Left lobe of liver (tissue), 2 donors: ENCODE results near the gene LDHD. TPM values are rescaled to one million over a fixed set of nuclear protein-coding genes. Genes with fewer than 3 reads are reported as not detected.
A peak's percentile ranks its signal among the peaks of the same experiment; 100 is the strongest.
"Not testable (repeated sequence)": the region's sequence is repeated elsewhere in the genome, so short reads cannot be mapped to it uniquely, and the experiment has no call there.

Experiments
- ATAC-seq: fragments of 200-7000 bp; cut with Tn5 transposase; one replicate; pipeline ENCODE4 v1.9.1; 2020; ENCODE audit warnings: mild to moderate bottlenecking, moderate library complexity
- DNase-seq: peaks from one replicate; pipeline ENCODE4 v3.0.0-alpha.2; 2020; ENCODE audit warnings: low spot score
- total RNA-seq: library from RNA; stranded (reverse); gene quantifications from one replicate; pipeline ENCODE4 v1.2.1, GENCODE V29; 2021
- donor health status: DM: no; HTN: no; CAD: no; lungs with moderate emphysema.
- donor health status: DM: no; HTN: yes; CAD: no.

The LDHD gene
- 113 TPM for total RNA-seq

DNA sequence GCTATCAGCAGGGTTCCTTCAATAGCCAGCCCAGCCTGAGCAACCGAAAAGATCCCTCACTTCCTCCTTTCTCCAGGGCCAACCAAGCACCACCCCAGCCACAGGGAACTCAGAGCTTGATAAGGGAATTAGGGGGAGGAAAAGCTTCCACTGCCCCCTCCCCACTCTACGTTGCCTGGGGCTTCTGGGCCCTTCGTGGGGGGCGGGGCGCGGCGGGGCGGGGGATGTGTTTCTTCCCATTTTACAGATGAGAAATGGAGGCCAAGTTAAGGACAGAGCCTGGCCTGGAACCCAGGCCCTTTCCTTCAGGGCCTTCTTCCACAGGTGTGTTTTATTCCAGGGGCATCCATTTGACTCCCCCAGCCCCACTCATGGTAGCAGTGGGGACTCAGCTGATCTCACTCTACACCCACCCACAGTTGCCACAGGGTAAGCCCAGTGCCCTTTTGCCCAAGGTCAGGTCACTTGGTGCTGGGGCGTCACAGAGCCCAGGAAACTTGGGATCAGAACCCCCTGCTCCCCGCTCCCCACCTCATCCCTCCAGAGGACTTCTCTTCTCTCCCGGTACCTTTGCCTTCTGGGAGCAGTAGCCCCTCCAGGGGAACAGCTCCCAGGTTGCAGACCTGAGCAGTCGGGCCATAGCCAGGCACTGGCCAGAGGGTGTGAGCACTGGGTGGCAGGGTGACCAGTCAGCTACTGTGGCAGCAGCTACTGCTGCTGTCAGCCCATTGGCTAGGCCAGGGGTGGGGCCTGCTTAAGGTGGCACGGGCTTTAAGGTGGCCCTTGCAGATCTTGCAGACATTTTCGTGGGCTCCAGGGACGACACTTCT, at the start of gene LDHD:
Gene LDHD (minus strand): TSS at position 700 of the 830 bp plus-strand sequence. CDS start 60 bp downstream, at position 640.
- DNase-seq = peak; percentile 95
- peak; percentile 90 for ATAC-seq

DNA sequence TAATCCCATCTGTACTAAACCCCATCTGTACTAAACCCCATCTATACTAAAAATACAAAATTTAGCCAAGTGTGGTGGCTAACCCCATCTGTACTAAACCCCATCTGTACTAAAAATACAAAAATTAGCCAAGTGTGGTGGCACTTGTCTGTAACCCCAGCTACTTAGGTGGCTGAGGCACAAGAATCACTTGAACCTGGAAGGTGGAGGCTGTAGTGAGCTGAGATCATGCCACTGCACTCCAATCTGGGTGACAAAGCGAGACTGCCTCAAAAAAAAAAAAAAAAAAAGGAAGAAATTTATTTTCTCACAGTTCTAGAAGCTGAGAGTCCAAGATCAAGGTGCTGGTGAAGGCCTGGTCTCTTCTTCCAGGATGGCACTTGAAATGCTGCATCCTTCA, 43.8 kb upstream of the LDHD start:
- ATAC-seq = no peak
- no peak for DNase-seq

DNA sequence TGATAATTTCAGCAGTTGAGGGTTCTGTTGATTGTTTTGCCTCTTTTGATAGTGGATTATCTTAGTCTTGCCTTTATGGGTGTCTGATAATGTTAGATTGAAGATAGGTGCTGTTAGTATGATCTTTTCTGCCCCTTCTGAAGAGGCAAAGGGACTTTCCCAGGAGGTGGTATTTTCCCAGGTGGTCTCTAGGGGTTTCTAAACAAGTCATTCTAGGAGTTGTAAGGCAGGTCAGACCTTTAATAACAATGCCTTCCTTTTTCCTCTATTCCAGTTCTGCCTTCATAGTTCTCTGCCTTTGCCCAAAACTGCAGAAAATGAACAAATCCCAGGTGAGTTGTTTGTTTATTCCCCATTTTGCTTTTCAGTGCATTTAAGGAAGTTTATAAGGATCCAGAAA, 36.1 kb upstream of the LDHD start:
- ATAC-seq (no peak), DNase-seq (no peak)

DNA sequence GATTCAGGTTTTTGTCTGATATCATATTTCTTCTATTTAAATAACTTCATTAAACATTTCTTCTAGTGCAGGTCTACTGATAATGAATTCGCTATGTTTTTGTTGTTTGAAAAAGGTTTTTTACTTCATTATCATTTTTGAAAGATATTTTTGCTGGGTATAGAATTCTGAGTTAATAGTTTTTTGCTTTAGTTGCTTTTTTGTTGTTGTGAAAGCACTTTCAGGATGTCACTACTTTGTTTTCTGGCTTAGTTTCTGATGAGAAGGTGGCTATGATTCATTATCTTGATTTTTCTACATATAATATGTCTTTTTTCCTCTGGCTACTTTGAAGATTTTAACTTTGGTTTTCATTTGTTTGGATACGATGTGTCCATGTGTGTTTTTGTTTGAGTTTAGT, 35.2 kb upstream of the LDHD start:
- DNase-seq (no peak), ATAC-seq (no peak)

DNA sequence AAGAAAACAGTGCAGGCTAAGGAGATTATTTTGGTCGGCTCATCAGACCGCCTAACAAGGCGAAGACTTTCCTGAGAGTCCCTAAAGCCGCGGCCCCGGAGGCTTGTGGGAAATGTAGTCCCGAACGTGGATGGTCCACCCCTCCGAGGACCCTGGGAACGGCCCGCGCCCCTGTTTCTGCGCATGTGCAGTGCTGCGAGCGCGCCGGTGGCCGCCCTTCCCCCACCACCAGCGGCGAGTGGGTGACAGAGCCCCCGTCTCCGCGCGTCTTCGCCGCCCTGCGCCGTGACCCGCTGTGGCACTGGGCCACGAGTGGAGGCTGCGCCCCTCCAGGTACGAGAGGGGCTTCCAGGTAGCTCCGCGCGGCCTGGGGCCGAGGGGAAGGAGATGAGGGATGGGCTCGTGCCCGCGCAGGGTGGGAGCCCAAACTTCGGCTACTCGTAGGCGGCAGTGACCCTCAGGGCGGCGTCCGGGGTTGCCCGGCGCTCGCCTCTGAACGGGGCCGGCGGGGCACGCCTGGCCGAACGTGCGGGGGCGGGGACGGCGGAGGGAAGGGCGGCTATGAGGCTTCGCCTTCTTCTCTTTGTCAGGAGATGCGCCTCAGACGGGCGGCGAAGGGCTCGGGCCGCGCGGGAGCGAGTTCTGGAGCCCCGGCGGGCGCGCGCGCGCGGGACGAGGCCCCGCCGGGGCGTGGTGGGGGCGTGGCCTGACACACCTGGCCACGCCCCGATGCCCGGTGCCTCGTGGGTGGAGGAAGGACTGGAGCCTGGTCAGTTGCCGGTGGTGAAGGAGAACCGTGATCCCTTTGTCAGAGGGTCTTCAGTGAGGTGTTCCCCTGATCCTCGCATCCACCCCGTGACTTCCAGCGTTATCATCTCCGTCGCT, 32.0 kb upstream of the LDHD start, which contains the start of gene ZFP1:
Gene ZFP1 (plus strand): TSS at position 214 of the 885 bp plus-strand sequence. CDS start 4,428 bp downstream, outside the sequence.
- DNase-seq = peak; percentile 92
- peak; percentile 92 for ATAC-seq

DNA sequence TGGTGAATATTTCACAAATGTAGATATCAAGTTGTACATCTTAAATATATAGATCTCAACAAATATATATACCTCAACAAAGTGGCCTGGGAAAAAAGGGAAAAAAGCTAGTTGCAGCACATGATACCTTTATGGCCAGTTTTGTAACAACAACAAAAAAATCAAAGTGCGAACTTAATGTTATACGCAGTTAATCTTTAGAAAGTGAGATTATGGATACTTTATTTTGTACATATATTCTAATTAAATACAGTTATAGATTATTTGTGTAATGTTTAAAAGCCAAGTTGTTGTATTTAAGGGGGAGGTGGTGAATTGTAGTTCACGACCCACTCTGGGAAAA, 31.4 kb upstream of the LDHD start:
- no peak for ATAC-seq

DNA sequence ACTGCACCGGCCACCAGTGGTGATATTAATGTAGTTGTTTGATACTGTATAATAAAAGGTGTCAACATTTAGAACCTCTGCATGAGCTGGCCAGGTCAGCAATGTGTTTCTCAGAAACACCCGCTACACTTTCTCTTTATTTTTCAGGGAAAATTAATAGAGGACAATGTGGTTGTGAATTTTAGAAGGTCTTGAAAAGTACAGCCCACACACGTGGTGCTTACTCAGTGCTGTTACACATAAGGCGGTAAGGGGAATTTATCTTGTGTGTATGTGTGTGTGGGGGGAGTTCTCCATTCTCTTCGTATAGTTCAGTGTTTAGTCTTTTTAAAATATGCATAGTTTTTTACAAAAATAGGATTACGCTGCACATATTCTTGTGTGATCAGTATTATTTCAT, 27.4 kb upstream of the LDHD start:
- DNase-seq (no peak), ATAC-seq (no peak)

More for the DNA sequence above, 31.4 kb upstream of the LDHD start:
- DNase-seq = no peak

DNA sequence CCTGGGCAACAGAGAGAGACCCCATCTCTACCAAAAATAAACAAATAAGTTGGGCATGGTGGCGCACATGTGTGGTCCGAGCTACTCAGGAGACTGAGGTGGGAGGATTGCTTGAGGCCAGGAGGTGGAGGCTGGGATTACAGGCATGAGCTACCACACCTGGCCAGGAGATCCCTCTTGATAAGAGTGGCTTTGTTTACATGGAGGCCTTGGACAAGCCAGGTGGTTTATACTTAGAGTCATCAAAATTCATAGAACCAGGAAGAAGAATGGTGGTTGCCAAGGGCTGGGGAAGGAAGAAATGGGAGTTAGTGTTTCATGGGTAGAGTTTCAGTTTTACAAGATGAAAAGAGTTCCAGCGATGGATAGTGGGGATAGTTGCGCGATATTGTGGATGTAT, 22.9 kb upstream of the LDHD start:
- ATAC-seq = no peak
- DNase-seq = no peak

DNA sequence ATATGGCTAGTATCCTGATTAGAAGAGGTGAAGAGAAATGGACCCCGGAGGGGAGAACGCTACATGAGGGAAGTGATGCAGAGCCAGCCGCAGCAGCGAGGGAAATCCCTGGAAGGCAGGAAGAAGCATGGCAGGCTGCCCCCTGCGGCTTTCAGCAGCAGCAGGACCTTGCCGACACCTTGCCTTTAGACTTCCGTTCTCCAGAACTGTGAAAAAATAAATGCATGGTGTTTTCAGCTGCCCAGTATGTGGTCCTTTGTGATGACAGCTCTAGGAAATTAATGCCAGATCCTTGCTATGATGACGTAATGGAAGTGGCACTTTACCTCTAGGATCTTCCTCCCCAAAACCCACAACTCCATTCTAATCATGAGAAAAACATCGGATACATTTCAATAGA, 22.1 kb upstream of the LDHD start:
- DNase-seq = no peak
- no peak for ATAC-seq

DNA sequence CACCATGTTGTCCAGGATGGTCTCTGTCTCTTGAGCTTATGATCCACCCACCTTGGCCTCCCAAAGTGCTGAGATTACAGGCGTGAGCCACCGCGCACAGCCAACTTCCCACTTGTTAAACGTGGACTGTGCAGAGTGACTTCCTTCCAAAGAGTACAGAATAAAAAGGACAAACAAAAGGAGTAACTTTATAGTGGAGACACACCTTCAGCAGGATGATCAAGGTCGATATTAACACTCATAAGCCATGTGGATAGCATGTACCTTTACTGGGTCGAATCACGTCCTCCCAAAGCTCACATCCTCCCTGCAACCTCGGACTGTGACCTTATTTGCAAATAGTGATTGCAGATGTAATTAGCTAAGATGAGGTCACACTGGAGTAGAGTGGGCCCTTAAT, 21.7 kb upstream of the LDHD start:
- ATAC-seq = peak; percentile 19

DNA sequence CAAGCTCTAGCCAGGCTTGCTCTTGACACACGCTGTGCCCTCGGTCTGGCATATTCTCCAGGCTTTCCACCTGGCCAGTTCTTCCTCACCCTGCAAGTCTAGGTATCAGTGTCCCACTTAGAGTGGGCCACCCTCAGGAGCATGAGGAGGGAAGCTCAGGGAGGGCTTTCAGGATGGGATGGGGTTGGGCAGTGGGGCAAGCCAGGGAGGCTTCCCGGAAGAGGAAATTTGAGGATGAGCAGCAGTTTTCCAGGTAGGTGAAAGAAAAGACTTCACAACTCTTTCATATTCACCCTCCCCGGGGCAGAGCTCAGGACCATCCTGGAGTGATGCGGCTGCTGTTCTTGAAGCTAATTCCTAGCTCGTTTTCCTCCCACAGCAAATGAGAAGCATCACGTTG, 14.5 kb upstream of the LDHD start:
- DNase-seq = no peak
- no peak for ATAC-seq

More for the DNA sequence above, 21.7 kb upstream of the LDHD start:
- no peak for DNase-seq

DNA sequence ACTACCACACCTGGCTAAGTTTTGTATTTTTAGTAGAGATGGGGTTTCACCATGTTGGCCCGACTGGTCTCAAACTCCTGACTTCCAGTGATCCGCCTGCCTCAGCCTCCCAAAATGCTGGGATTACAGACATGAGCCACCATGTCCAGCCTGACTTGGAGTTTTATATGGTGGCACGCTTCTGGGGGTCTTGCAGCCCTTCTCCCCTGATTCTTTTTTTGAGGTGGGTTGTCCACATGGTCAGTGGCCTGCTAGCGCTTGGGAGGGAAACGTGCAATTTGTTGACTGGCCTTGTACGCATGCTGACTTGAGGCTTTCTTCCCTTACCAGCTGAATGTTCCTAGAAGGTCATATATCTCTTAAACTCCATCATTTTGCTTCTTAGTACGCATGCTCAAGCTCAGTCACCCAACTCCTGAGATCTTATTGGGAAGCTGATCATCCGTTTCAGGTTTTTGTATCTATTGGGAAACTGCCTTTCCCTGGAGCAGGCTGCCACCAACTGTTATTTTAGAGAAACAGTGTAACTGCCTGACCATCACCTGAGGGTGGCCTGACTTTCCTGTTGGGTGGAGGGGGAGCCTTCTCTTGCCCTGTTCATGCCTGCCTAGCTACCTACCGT, 13.7 kb upstream of the LDHD start:
- peak; percentile 31 for ATAC-seq
- DNase-seq = no peak

DNA sequence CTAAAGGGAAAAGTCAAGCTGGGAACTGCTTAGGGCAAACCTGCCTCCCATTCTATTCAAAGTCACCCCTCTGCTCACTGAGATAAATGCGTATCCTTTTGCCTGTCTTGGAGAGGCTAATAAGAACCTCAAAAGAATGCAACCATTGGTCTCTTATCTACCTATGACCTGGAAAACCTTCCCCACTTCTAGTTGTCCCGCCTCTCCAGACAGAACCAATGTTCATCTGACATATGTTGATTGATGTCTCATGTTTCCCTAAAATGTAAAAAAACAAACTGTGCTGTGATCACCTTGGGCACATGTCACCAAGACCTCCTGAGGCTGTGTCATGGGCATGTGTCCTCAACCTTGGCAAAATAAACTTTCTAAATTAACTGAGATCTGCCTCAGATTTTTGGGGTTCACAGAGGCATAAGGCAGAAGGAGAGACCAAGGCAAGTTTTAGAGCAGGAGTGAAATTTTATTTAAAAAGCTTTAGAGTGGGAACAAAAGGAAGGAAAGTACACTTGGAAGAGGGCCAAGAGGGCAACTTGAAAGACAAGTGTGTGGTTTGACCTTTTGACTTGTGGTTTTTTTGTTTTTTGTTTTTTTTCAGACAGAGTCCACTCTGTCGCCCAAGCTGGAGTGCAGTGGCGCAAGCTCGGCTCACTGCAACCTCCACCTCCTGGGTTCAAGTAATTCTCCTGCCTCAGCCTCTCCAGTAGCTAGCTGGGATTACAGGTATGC, 13.0 kb upstream of the LDHD start:
- peak; percentile 72 for ATAC-seq
- not testable (repeated sequence) for DNase-seq

DNA sequence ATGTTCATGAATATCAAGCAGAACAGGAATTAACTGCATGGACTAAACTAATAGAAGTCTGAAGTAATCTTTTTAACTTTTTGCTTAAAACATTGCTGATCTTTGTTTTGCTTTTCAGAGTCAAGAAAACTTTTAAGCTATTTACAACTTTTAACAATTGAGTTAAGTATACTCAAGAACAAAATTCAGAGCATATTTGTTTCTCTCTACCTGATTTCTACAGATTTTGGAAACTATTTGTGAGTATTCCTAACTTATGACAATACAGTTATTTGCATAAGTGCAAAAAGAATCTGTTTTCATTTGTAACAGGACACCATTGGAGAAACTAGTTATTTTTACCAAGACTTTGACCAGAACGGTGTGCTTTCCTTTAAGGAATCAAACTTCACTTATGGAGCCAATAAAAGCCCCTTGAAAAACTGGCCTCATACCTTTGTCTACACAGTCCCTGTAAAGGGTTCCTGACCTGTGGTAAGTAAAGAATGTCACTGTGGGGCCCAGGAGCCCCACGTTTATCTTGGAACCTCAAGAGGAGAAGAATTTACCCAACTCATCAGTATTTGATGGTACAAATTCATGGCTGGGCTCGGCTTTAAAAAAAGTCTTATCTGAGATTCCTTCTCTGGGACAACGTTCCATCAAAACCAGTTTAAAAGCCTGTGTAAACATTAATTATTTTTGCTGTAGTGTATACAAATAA, 11.3 kb upstream of the LDHD start:
- ATAC-seq (no peak), DNase-seq (no peak)

DNA sequence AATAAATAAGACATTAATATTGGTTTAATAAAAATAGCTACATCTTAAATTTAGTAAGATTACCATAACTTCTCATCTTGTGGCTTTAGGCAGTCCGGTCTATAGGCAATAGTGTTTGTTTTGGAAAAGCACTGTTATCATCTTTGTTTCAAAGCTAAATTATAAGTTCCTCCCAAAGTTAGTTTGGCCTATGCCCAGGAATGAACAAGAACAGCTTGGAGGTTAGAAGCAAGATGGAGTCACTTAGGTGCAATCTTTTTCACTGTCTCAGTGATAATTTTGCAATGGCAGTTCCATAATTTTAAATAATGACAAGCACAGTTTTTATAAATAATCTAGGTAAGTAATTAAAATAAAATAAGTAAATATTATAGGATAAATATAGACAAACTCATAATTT, 6.0 kb upstream of the LDHD start:
- ATAC-seq = no peak
- DNase-seq = no peak

DNA sequence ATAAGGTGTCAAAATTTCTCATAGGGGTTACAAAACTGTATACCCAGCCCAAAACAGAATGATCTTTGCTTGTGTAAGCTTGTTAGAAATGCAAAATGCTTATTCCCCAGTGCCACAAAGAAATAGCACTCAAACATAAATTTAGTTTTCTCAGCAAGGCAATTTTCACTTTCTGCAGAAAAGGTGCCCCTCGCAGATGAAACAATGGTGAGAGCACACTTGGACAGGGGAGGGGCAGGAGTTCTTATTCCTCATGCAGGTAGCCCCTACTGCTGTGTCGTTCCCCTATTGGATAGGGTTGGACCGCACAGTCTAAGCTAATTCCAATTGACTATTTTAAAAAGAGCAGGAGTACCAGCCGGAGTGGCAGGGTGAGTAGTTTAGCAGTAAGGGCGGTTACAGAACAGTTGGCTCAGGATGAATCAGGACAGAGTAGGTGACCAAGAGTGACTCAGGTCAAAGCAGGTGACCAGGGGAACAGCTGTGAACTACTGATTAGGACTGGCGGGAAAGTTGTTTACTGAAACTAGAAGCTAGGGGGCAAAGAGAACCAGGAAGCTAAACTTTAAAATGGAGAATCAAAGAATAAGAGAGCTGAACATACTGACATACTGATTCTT, 5.5 kb upstream of the LDHD start:
- ATAC-seq (peak; percentile 13), DNase-seq (no peak)

DNA sequence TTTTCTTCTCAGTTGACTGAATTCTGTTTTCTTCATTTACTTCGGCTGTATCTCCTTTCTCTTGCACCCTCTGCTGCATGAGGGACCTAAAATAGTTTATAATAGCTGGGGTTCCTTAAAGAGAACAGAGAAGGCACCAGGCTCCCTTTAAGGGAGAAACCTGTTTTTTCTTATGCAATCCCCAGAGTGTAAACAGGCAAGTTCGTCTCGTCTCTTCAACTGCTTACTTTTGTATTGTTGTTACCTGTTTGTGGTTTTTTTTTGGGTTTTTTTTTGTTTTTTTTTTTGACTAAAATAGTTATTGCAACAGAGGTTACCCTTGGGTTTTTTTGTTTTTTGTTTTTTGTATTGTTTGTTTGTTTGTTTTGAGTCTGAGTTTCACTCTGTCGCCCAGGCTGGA, 3.7 kb upstream of the LDHD start:
- DNase-seq (no peak), ATAC-seq (peak; percentile 17)

DNA sequence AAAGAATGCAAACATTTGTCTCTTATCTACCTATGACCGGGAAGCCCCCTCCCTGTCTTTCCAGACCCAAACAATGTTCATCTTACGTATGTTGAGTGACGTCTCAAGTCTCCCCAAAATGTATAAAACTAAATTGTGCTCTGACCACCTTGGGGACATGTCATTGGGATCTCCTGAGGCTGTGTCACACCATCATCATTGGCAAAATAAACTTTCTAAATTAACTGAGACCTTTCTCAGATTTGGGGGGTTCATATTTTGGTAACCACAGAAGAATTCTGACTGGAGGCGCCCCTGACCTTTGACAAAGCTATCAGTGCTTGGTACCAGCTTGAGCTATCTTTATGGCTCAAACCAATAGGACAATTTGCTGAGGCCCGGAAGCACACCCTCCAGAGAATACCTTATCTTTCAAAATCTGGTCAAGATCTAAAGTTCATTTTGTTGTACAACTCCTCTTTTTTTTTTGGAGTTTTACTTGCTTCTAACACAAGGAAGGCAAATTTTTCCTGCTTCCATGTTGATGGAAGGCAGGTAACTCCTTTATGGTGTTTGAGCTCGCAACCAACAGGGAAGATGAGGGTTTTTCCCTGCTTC, 2.5 kb upstream of the LDHD start:
- peak; percentile 17 for ATAC-seq
- no peak for DNase-seq

DNA sequence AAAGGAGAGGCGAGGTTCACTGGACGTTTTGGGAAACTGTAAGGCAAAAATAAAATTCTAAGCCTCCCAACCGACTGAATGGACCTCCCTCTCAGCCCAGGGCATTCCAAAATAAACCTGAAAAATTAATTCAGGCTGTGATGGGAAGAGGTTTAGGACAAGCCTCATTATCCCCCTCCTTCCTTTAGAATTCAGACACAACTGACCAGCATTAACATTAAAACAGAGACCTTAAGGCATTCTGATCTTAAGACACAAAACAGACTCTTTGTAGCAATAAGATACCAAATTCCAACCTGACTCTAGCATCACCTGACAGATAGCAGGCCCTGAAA, 298 bp upstream of the LDHD start:
- no peak for ATAC-seq
- no peak for DNase-seq
